Stomach (tissue), 9 donors: ENCODE measurements around the gene PRG2. TPM values are rescaled to one million over a fixed set of nuclear protein-coding genes. Genes with fewer than 3 reads are reported as not detected.

ENCODE experiments used
- DNase-seq, 2 donors: peaks; one replicate each; pipeline versions ENCODE4 v3.0.0 to v3.0.0-alpha.2; 2013 to 2019
- H3K27ac ChIP-seq, 5 donors: fragments of 200-600 bp in 4 of 5; sonication (generic) in 4 of 5; one replicate each; pipeline ENCODE4 v1.5.1; 2013 to 2019; ENCODE audit warnings: mild to moderate bottlenecking in 1 of 5, moderate library complexity in 1 of 5
- H3K27me3 ChIP-seq, 3 donors: fragments of 200-600 bp; sonication (generic); one replicate each; pipeline ENCODE4 v1.5.1; 2017 to 2019; ENCODE audit warnings: mixed run types in 1 of 3
- H3K36me3 ChIP-seq, 4 donors: fragments of 200-600 bp; sonication (generic); 1 replicate in 3 of 4; 2 replicates in 1 of 4; pipeline ENCODE4 v1.5.1; 2016 to 2019
- H3K4me1 ChIP-seq, 4 donors: fragments of 200-600 bp; sonication (generic); one replicate each; pipeline ENCODE4 v1.5.1; 2016 to 2019
- H3K4me3 ChIP-seq, 4 donors: fragments of 200-600 bp; sonication (generic) in 3 of 4; one replicate each; pipeline ENCODE4 v1.5.1; 2016 to 2019; ENCODE audit warnings: mild to moderate bottlenecking in 1 of 4
- H3K9me3 ChIP-seq, 4 donors: fragments of 200-600 bp; sonication (generic); one replicate each; pipeline ENCODE4 v1.5.1; 2016 to 2019
- CTCF ChIP-seq, 7 experiments: fragments of 450-650 bp in 4 of 7; fragments of 200-600 bp in 3 of 7; sonication (generic) in 3 of 7; IDR thresholded peaks; one replicate each; pipeline ENCODE4 v1.5.1; 2016 to 2019; ENCODE audit warnings: antibody characterized with exemption in 7 of 7, control low read depth in 2 of 7, mild to moderate bottlenecking in 1 of 7
- EP300 ChIP-seq: sonication (generic); formaldehyde crosslinking; IDR thresholded peaks from one replicate; pipeline ENCODE4 v1.6.1; 2017; ENCODE audit warnings: antibody characterized with exemption
- POLR2A ChIP-seq, 4 donors: fragments of 450-650 bp; IDR thresholded peaks; one replicate each; pipeline ENCODE4 v1.6.1; 2016; ENCODE audit warnings: antibody characterized with exemption in 4 of 4, control low read depth in 2 of 4, mild to moderate bottlenecking in 1 of 4, moderate library complexity in 1 of 4
- POLR2AphosphoS5 ChIP-seq, 3 donors: sonication (generic); formaldehyde crosslinking; IDR thresholded peaks; one replicate each; pipeline ENCODE4 v1.6.1; 2016; ENCODE audit warnings: antibody characterized with exemption in 3 of 3
- WGBS, 5 donors: extraction: QIAGEN DNeasy Blood & Tissue Kit in 3 of 5; methylation state at CpG; one replicate each; pipeline versions ENCODE4 v1.1.5 to v1.1.7; 2013 to 2018; 5-methylcytosine and 5-hydroxymethylcytosine counted together
- intact Hi-C: fragments of 100-400 bp; cut with DNase I; formaldehyde crosslinking; loops from one replicate; pipeline ENCODE4 v1.15.1; 2023; ENCODE audit warnings: low total_unique reads
- polyA plus RNA-seq, 3 donors: library from polyadenylated mRNA; stranded (reverse); fragments of 200-250 nt; gene quantifications; one replicate each; pipeline ENCODE4 v1.2.3, GENCODE V29; 2013
- total RNA-seq, 5 donors: library from RNA; depleted of rRNA; stranded (reverse); fragments of >200 nt; gene quantifications; one replicate each; pipeline versions ENCODE4 v1.1.0 to v1.2.3, GENCODE V29; 2014 to 2016
- donor health status: healthy with polysubstance abuse.
- donor health status: Bipolar disorder and iron deficiency.
- donor health status: healthy.

The PRG2 gene
- total and polyA plus RNA-seq, 8 donors, result 0.25 to 0.73 TPM; not detected in 6

GRCh38 chr11:57414612-57415212 is 24.3 kb upstream of the PRG2 start:
- Histone ChIP-seq H3K4me1 (peaks cover 0 to 15% (median 11%) of the 10 kb centered on the region in 4 donors), H3K27me3 (no peaks in the 10 kb centered on the region), H3K36me3 (peaks cover 46 to 92% (median 82%) of the 10 kb centered on the region in 4 donors), H3K27ac (no peak overlapping the region), H3K9me3 (no peaks in the 10 kb centered on the region), H3K4me3 (no peak overlapping the region)
- no peak for DNase-seq
- 87 to 98% (median 95%) methylated on average over 11 of the region's 11 CpGs for WGBS, 5 donors
- intact Hi-C loops, result no loop called here
- TF ChIP-seq POLR2A (IDR thresholded peaks at IDR 0.05) (no peak), EP300 (no peak), POLR2AphosphoS5 (IDR thresholded peaks at IDR 0.05) (no peak), CTCF (IDR thresholded peaks at IDR 0.05) (no peak)

GRCh38 chr11:57413681-57414080 is 23.2 kb upstream of the PRG2 start:
- Histone ChIP-seq H3K4me1 (peaks cover 0 to 15% (median 11%) of the 10 kb centered on the region in 4 donors), H3K36me3 (peaks cover 56 to 92% (median 84%) of the 10 kb centered on the region in 4 donors), H3K9me3 (no peaks in the 10 kb centered on the region), H3K27me3 (no peaks in the 10 kb centered on the region), H3K4me3 (no peak overlapping the region), H3K27ac (no peak overlapping the region)
- 81 to 97% (median 89%) methylated on average over 4 of the region's 4 CpGs for WGBS, 5 donors
- intact Hi-C loops, result no loop called here
- no peak for DNase-seq
- TF ChIP-seq CTCF (IDR thresholded peaks at IDR 0.05) (no peak), POLR2AphosphoS5 (IDR thresholded peaks at IDR 0.05) (no peak), POLR2A (IDR thresholded peaks at IDR 0.05) (no peak)

- intact Hi-C loops, result no loop called here
- Histone ChIP-seq H3K4me3 (no peak overlapping the region), H3K27me3 (no peaks in the 10 kb centered on the region), H3K4me1 (peaks cover 0 to 18% (median 0%) of the 10 kb centered on the region in 4 donors), H3K9me3 (no peaks in the 10 kb centered on the region), H3K36me3 (peaks cover 41 to 84% (median 72%) of the 10 kb centered on the region in 4 donors), H3K27ac (no peak overlapping the region)
- no peak for DNase-seq
- TF ChIP-seq EP300, result no peak
- TF ChIP-seq POLR2AphosphoS5 (IDR thresholded peaks at IDR 0.05), result no peak
- TF ChIP-seq POLR2A (IDR thresholded peaks at IDR 0.05), result no peak
- no peak for TF ChIP-seq CTCF (IDR thresholded peaks at IDR 0.05)
These were observed 19.8 kb upstream of the PRG2 start for GRCh38 chr11:57410287-57410686.

GRCh38 chr11:57409321-57410100 is 19.1 kb upstream of the PRG2 start:
- intact Hi-C loops, result no loop called here
- no peak overlapping the region for H3K4me3 ChIP-seq
- WGBS, 5 donors, result 92 to 97% (median 96%) methylated on average over 18 of the region's 18 CpGs
- no peaks in the 10 kb centered on the region for H3K27me3 ChIP-seq
- peaks cover 34 to 80% (median 65%) of the 10 kb centered on the region in 4 donors for H3K36me3 ChIP-seq
- no peaks in the 10 kb centered on the region for H3K9me3 ChIP-seq
- no peak for TF ChIP-seq CTCF (IDR thresholded peaks at IDR 0.05)
- no peak for TF ChIP-seq POLR2AphosphoS5 (IDR thresholded peaks at IDR 0.05)
- no peak for TF ChIP-seq POLR2A (IDR thresholded peaks at IDR 0.05)
- no peak for TF ChIP-seq EP300
- no peak overlapping the region for H3K27ac ChIP-seq
- DNase-seq, result no peak
- peaks cover 0 to 18% (median 0%) of the 10 kb centered on the region in 4 donors for H3K4me1 ChIP-seq
